Mammary epithelial cell (primary cell): ENCODE measurements around the gene GRPEL1.

Experiments used
- CTCF ChIP-seq, 2 donors: IDR thresholded peaks in 1 of 2; conservative IDR thresholded peaks in 1 of 2; 2 replicates each; pipeline ENCODE4 v1.5.1; 2011 to 2012; ENCODE audit warnings: inconsistent platforms in 2 of 2, low read length in 2 of 2, mild to moderate bottlenecking in 2 of 2, control low read depth in 1 of 2, low read depth in 1 of 2; ENCODE audit not compliant: insufficient read depth in 1 of 2; ENCODE audit errors: extremely low read depth in 1 of 2
- EZH2 ChIP-seq: IDR thresholded peaks from 2 replicates; pipeline ENCODE4 v1.6.1; 2012; ENCODE audit warnings: low read length, inconsistent platforms, borderline replicate concordance

- TF ChIP-seq EZH2 (no peak), CTCF (conservative IDR thresholded peaks at IDR 0.05 in 1 of 2, IDR thresholded peaks at IDR 0.05 in 1 of 2; ENCODE audit: extremely low read depth in 1 of 2, insufficient read depth in 1 of 2, low read depth in 1 of 2, low read length in 2 of 2) (no peak)
Measured at GRCh38 chr4:7030856-7031255, 37.0 kb downstream of the GRPEL1 start.
